HG03565 (cell line): ENCODE results near the gene ADARB2.
"Not testable (repeated sequence)": the region's sequence is repeated elsewhere in the genome, so short reads cannot be mapped to it uniquely, and the experiment has no call there.

Experiments used
- ATAC-seq: cut with Tn5 transposase; IDR thresholded peaks from one replicate; pipeline ENCODE4 v1.9.1; 2021; ENCODE audit warnings: mild to moderate bottlenecking, moderate library complexity; ENCODE audit not compliant: unreplicated experiment

ADARB2 gene

GRCh38 chr10:1552406-1552805, 184.9 kb downstream of the ADARB2 start:
- ATAC-seq: no peak

- no peak for ATAC-seq
Observed at GRCh38 chr10:1551636-1552338, 185.5 kb downstream of the ADARB2 start.

- ATAC-seq: no peak
Observed at GRCh38 chr10:1550616-1551015, 186.7 kb downstream of the ADARB2 start.

- ATAC-seq: no peak
Observed at GRCh38 chr10:1550291-1550595, 187.1 kb downstream of the ADARB2 start.

- no peak for ATAC-seq
Observed at GRCh38 chr10:1549591-1550290, 187.6 kb downstream of the ADARB2 start.

- no peak for ATAC-seq
Observed at GRCh38 chr10:1548596-1548995, 188.7 kb downstream of the ADARB2 start.

GRCh38 chr10:1548146-1548545, 189.2 kb downstream of the ADARB2 start:
- ATAC-seq: no peak

- no peak for ATAC-seq
Observed at GRCh38 chr10:1546431-1547110, 190.8 kb downstream of the ADARB2 start.

GRCh38 chr10:1545524-1545923, 191.8 kb downstream of the ADARB2 start:
- no peak for ATAC-seq

- no peak for ATAC-seq
Observed at GRCh38 chr10:1544929-1545328, 192.4 kb downstream of the ADARB2 start.

- ATAC-seq: no peak
Observed at GRCh38 chr10:1544209-1544673, 193.1 kb downstream of the ADARB2 start.

GRCh38 chr10:1543596-1543995, 193.7 kb downstream of the ADARB2 start:
- no peak for ATAC-seq

- ATAC-seq: no peak
Observed at GRCh38 chr10:1542941-1543340, 194.4 kb downstream of the ADARB2 start.

- ATAC-seq: no peak
Observed at GRCh38 chr10:1540144-1540543, 197.2 kb downstream of the ADARB2 start.

GRCh38 chr10:1539216-1539615, 198.1 kb downstream of the ADARB2 start:
- no peak for ATAC-seq

- ATAC-seq: no peak
Observed at GRCh38 chr10:1538531-1539061, 198.7 kb downstream of the ADARB2 start.

GRCh38 chr10:1538121-1538520, 199.2 kb downstream of the ADARB2 start:
- no peak for ATAC-seq

- ATAC-seq: not testable (repeated sequence)
Observed at GRCh38 chr10:1537449-1537848, 199.9 kb downstream of the ADARB2 start.

- no peak for ATAC-seq
Observed at GRCh38 chr10:1536341-1536740, 201.0 kb downstream of the ADARB2 start.

GRCh38 chr10:1535301-1535965, 201.9 kb downstream of the ADARB2 start:
- no peak for ATAC-seq

- no peak for ATAC-seq
Observed at GRCh38 chr10:1534820-1535219, 202.5 kb downstream of the ADARB2 start.
